ENCODE results near the gene RHBDL2. TPM values are rescaled to one million over a fixed set of nuclear protein-coding genes. Genes with fewer than 3 reads are reported as not detected.

The RHBDL2 gene
- total RNA-seq, 4 donors from 2014 or later, result 0.38 to 1.6 (median 0.61) TPM

DNA sequence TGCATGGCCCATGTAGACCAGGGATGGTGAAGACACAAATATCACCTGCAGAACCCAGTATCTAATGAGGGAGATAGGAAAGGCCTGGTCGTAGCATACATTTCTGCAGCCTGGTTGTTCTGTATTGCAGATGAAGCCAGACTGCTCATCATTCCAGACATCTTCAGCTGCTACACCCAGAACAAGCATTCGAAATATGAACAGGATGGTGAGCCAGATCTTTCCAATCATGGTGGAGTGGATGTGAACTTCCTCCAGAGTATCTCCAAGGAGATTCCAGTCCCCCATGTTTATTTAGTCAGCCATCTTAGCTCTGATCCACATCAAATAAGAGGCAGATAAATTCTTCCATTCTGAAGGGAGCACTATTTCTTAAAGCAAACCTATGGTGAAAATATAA, 65.8 kb downstream of the RHBDL2 start:
- TF ChIP-seq, protein P1, sequence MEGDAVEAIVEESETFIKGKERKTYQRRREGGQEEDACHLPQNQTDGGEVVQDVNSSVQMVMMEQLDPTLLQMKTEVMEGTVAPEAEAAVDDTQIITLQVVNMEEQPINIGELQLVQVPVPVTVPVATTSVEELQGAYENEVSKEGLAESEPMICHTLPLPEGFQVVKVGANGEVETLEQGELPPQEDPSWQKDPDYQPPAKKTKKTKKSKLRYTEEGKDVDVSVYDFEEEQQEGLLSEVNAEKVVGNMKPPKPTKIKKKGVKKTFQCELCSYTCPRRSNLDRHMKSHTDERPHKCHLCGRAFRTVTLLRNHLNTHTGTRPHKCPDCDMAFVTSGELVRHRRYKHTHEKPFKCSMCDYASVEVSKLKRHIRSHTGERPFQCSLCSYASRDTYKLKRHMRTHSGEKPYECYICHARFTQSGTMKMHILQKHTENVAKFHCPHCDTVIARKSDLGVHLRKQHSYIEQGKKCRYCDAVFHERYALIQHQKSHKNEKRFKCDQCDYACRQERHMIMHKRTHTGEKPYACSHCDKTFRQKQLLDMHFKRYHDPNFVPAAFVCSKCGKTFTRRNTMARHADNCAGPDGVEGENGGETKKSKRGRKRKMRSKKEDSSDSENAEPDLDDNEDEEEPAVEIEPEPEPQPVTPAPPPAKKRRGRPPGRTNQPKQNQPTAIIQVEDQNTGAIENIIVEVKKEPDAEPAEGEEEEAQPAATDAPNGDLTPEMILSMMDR (IDR thresholded peaks at IDR 0.05), result no peak
- DNase-seq (ENCODE audit: low spot score), result no peak
- ATAC-seq (ENCODE audit: low FRiP score), result no peak

DNA sequence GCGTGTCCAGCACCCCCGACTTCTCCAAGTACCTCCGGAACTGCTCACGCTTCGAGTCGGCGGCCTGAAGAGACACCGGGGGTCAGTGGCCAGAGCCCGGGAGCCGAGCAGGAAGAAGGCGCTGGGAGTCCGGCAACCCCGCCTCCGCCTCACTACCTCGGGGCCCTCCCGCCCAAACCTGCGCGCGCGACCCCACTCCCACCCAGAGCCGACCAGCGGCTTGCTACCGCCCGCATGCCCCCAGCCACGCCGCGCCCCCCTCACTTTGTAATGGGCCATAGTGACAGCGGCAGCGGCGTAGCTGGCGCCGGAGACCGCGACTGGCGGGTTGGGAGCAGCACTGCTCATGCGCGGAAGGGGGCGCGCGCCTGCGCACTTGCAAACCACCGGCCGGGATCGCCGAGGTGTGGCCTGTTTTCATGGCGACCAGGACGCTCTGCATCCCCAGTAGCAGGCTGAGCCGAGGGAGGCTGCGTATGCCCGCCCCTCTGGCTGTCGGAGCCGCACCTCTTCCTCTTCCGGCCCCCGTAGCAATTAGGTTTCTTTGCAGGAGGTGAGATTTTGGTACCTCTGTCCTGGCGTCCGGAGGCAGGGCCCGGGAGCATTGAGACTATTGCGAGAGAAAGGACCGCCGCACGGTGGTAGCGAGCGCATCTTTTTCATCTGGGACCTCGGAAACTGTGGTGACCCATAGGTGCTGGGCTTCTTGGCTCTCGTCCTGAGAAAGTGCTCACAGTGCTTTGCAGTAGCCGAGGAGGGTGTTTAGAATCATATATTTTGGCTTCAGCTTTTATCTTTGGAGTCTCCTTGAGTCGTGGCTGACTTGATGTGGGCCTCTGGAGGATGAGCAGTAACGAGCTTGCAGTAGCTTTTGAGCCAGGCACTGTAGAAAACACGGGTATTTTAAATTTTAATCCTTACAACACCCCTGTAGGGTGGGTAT, 68.3 kb downstream of the RHBDL2 start, which contains the start of gene MYCBP:
MYCBP (minus strand) TSS at position 322 of the 943 bp plus-strand sequence; CDS start at position 279, 43 bp downstream.
- TF ChIP-seq, protein P1 (IDR thresholded peaks at IDR 0.05), result no peak
- DNase-seq (ENCODE audit: low spot score), result peak; percentile 74
- ATAC-seq (ENCODE audit: low FRiP score), result peak; percentile 97

DNA sequence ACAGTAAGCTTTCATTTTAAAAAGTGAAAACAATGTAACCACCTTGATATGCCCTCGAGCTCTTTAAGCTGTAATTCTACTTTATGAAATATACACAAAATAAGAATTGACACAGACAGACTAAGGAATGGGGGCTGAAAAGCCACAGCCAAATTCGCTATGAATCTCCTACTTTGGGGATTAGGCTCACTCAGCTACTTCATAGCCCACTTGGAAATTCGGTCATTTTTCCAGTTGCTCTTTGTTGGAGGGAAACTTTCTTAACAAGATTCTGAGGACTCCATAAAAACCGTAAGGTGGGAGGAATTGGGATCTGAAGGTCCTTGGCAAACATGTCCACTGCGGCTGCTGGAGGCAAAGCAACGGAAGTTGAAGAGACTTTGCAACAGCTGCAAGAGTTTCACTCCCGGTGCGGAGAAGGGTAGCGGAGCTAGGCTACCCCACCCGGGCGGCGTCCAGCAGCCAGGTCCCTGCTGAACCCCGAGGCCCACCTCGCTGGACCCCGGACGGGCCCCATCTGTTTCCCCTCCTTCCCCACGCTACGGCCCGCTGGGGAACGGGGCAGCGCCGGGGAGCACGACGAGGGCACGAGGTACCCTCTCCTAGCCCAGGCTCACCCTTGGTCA, 69.1 kb downstream of the RHBDL2 start:
- ATAC-seq (ENCODE audit: low FRiP score) (peak; percentile 4), DNase-seq (ENCODE audit: low spot score) (no peak)
- TF ChIP-seq, protein P1 (IDR thresholded peaks at IDR 0.05), result no peak

- ATAC-seq (ENCODE audit: low FRiP score) (no peak), DNase-seq (ENCODE audit: low spot score) (no peak)
- TF ChIP-seq, protein P1 (IDR thresholded peaks at IDR 0.05), result no peak
These were observed 70.6 kb downstream of the RHBDL2 start for GRCh38 chr1:38870996-38871395.

- TF ChIP-seq, protein P1 (IDR thresholded peaks at IDR 0.05), result no peak
- ATAC-seq (ENCODE audit: low FRiP score) (no peak), DNase-seq (ENCODE audit: low spot score) (no peak)
These were observed 74.4 kb downstream of the RHBDL2 start for GRCh38 chr1:38867208-38867607.

DNA sequence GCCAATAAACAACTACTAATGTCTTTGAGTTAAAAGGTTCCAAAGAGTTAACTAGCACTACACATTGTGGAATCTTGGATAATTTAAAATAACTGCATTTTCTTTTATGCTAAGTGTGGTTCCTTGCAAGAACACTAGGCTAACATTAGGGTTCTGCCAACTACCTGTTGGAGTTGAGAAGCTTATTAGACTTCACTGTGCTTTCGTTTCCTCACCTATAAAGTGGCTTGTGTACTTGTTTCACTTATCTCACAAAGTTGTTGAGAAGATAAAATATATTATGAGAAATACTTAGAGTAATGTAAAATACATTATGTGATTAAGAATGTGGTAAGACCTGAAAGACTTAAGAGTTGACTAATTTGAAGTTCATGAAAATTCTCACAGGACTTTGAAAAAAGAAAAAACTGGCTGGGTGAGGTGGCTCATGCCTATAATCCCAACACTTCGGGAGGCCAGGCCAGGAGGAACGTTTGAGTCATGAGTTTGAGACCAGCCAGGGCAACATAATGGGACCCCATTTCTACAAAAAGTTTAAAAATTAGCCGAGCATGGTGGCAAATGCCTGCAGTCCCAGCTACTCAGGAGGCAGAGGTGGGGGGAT, 76.4 kb downstream of the RHBDL2 start:
- TF ChIP-seq, protein P1 (IDR thresholded peaks at IDR 0.05), result no peak
- DNase-seq (ENCODE audit: low spot score), result no peak
- no peak for ATAC-seq (ENCODE audit: low FRiP score)

All from omental fat pad (tissue), 4 donors.